Left lung (tissue), 10 donors: Measurements from ENCODE around the gene FAM120A. TPM values are rescaled to one million over a fixed set of nuclear protein-coding genes. Genes with fewer than 3 reads are reported as not detected.
A peak's percentile ranks its signal among the peaks of the same experiment; 100 is the strongest.

ENCODE experiments used
- ATAC-seq: fragments of 200-7000 bp; cut with Tn5 transposase; one replicate; pipeline ENCODE4 v1.9.1; 2020; ENCODE audit warnings: moderate library complexity
- DNase-seq, 4 donors: peaks; one replicate each; pipeline ENCODE4 v3.0.0-alpha.2; 2013 to 2020
- H3K27ac ChIP-seq, 2 donors: fragments of 200-600 bp; sonication (generic) in 1 of 2; one replicate each; pipeline versions ENCODE4 v1.5.0 to v1.8.0; 2020 to 2021
- H3K27me3 ChIP-seq, 2 donors: fragments of 200-600 bp; sonication (generic) in 1 of 2; one replicate each; pipeline versions ENCODE4 v1.5.0 to v1.8.0; 2020 to 2021
- H3K36me3 ChIP-seq, 2 donors: fragments of 200-600 bp; sonication (generic) in 1 of 2; one replicate each; pipeline versions ENCODE4 v1.5.0 to v1.8.0; 2020 to 2021
- H3K4me1 ChIP-seq, 2 donors: fragments of 200-600 bp; one replicate each; pipeline ENCODE4 v1.8.0; 2021
- H3K4me3 ChIP-seq, 2 donors: fragments of 200-600 bp; sonication (generic) in 1 of 2; one replicate each; pipeline versions ENCODE4 v1.5.0 to v1.8.0; 2020 to 2021; ENCODE audit warnings: mild to moderate bottlenecking in 1 of 2
- H3K9me3 ChIP-seq, 2 donors: fragments of 200-600 bp; sonication (generic) in 1 of 2; one replicate each; pipeline versions ENCODE4 v1.5.0 to v1.8.0; 2020 to 2021
- intact Hi-C, 2 donors: fragments of 100-400 bp; cut with DNase I; formaldehyde crosslinking; loops; one replicate each; pipeline versions ENCODE4 v1.11.2 to v1.14.2; 2022
- polyA plus RNA-seq, 6 donors: library from polyadenylated mRNA; unstranded; fragments of 120-200 nt; gene quantifications; one replicate each; pipeline ENCODE4 v1.2.1, GENCODE V29; 2013; ENCODE audit not compliant: insufficient read length in 6 of 6
- total RNA-seq, 2 donors: library from RNA; stranded (reverse); fragmentation: NEBNext Ultra II Directional; extraction: Animal tissue kit (Norgen Biotek cat#: 25700); gene quantifications; one replicate each; pipeline ENCODE4 v1.2.1, GENCODE V29; 2021
- TF ChIP-seq, protein P1 (sequence below), 2 donors: fragments of 200-600 bp; sonication (generic) in 1 of 2; IDR thresholded peaks; one replicate each; pipeline versions ENCODE4 v1.5.0 to v1.8.0; 2021; ENCODE audit warnings: antibody characterized with exemption in 2 of 2
- donor health status: DM: no; HTN: yes; CAD: no.
- donor health status: DM: no; HTN: no; CAD: no.

The FAM120A gene
- total and polyA plus RNA-seq, 8 donors, result 61.0 to 160 (median 74.0) TPM

DNA sequence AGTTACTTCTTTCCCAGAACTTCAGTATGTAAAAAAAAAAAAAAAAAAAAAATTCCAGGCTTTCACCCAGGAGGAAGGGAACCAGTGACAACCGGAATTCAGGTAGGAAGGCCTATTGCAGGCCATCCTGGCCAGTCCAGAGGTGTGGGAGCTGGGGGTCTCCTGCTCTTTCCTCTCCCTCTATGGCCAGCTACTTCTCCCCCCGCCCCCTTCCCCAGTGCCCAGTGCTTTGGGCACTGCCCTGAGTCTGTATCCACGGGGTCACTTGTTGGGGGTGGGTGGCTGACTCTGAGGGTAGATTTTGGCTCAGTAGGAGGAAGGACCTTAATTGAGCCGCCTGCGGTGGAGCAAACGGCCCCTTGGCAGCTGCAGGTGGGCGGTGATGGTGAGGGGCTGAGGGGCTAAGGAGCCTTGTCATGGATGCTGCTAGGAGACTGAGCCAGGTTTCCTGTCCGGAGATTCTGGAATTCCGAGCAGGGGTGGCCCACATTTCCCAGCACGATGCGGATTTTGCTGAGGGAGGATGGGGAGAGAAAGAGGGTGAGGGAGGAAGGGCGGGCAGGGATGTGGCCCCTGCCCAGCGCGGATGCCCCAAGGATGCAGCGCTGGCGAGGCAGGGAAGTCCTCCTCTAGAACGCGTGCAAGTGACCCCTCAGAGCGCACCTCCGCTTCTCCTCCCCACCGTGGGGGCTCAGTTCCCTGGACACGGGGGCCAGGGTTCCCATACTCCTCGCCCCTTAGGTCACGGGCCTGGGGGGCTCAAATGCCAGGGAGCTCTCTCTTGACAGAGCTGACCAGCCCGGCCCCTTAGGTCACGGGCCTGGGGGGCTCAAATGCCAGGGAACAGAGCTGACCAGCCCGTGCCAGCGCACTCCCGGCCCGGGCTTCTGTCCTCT lies 123.7 kb downstream of the FAM120A start:
- intact Hi-C loops, result no loop called here
- TF ChIP-seq, protein P1, sequence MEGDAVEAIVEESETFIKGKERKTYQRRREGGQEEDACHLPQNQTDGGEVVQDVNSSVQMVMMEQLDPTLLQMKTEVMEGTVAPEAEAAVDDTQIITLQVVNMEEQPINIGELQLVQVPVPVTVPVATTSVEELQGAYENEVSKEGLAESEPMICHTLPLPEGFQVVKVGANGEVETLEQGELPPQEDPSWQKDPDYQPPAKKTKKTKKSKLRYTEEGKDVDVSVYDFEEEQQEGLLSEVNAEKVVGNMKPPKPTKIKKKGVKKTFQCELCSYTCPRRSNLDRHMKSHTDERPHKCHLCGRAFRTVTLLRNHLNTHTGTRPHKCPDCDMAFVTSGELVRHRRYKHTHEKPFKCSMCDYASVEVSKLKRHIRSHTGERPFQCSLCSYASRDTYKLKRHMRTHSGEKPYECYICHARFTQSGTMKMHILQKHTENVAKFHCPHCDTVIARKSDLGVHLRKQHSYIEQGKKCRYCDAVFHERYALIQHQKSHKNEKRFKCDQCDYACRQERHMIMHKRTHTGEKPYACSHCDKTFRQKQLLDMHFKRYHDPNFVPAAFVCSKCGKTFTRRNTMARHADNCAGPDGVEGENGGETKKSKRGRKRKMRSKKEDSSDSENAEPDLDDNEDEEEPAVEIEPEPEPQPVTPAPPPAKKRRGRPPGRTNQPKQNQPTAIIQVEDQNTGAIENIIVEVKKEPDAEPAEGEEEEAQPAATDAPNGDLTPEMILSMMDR (IDR thresholded peaks at IDR 0.05), result no peak
- ATAC-seq (no peak), DNase-seq (no peak)
- peaks cover 0 to 3% of the 10 kb centered on the region in 2 donors for H3K9me3 ChIP-seq
- H3K27me3 ChIP-seq, result no peaks in the 10 kb centered on the region
- H3K27ac ChIP-seq, result peak overlapping the region; percentile 89 to 93
- H3K4me3 ChIP-seq, result peak overlapping the region; percentile 75 to 76
- H3K4me1 ChIP-seq, result peaks cover 24 to 44% of the 10 kb centered on the region in 2 donors
- no peaks in the 10 kb centered on the region for H3K36me3 ChIP-seq

DNA sequence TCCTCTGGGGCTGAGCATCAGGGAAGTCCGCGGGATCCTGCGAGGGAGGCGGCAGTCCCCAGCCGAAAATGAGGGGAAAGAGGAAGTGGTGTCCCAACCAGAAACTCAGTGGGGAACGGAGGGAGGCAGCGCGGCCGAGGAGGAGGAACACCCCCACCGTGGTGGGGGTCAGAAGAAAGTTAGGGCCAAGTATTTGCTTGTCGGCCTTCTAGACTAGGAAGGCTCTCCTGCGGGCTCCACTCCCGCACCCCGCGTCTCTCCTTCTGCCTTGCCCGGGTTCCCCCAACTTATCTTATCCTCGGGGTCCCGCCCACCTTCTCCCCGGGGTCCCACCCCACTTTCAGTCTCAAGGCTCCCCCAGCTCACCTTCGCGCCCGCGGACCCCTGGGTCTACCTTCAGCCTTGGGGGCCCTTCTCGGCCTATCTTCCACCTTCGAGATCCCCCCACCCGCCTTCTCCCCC lies 124.3 kb downstream of the FAM120A start:
- DNase-seq, result peak in 3 of 4 donors; percentile 49 to 92 (median 72)
- H3K4me3 ChIP-seq, result peak overlapping the region; percentile 75 to 76
- peak; percentile 46 for ATAC-seq
- no peaks in the 10 kb centered on the region for H3K27me3 ChIP-seq
- intact Hi-C loops, result no loop called here
- H3K27ac ChIP-seq, result peak overlapping the region; percentile 89 to 93
- H3K4me1 ChIP-seq, result peaks cover 30 to 51% of the 10 kb centered on the region in 2 donors
- TF ChIP-seq, protein P1 (IDR thresholded peaks at IDR 0.05), result no peak
- no peaks in the 10 kb centered on the region for H3K36me3 ChIP-seq
- H3K9me3 ChIP-seq, result peaks cover 0 to 2% of the 10 kb centered on the region in 2 donors

DNA sequence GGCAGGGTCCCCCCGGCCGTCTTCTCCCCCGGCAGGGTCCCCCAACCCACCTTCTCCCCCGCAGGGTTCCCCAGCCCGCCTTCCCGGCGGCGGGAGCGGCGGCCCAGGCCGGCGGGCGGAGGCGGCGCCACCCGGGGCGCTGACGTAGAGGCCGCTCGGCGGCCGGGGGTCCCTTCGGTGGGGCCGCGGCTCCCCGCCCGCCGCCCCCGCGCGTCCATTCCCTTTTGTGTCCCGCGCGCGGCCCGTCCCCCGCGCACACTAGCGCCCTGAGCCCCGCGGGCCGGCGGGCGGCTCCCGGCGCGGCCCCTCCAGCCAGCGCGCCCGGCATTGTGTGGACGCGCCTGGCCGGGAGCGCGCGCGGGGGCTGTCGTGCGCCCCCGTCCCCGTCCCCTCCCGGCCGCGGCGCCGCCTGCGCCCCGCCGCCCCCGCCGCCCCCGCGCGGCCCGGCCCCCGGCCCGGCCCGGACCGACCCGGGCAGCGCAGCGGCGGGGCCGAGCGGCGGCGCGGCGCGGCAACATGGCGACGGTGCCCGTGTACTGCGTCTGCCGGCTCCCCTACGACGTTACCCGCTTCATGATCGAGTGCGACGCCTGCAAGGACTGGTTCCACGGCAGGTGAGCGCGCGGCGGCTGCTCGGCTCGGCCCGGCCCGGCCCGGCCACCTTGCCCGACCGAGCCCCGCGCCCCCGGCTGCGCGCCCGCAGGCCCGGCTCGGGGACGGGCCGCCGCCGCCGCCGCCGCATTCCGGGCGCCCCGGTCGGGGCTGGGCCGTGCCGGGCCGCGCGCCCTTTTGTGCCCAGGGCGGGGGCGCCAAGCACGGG lies 125.0 kb downstream of the FAM120A start, which contains the start of gene PHF2:
TSS of gene PHF2 (plus strand) at position 327 of the 820 bp plus-strand sequence. CDS start at position 517, 190 bp downstream.
- TF ChIP-seq, protein P1 (IDR thresholded peaks at IDR 0.05), result no peak
- Histone ChIP-seq H3K27me3 (no peaks in the 10 kb centered on the region), H3K36me3 (no peaks in the 10 kb centered on the region), H3K9me3 (no peaks in the 10 kb centered on the region), H3K4me1 (peaks cover 36 to 57% of the 10 kb centered on the region in 2 donors), H3K27ac (peak within 1 kb of the TSS; percentile 89 to 93), H3K4me3 (peak within 1 kb of the TSS; percentile 75 to 76)
- ATAC-seq (peak; percentile 41), DNase-seq (peak in 1 of 4 donors; percentile 27)
- intact Hi-C loops, result no loop called here

DNA sequence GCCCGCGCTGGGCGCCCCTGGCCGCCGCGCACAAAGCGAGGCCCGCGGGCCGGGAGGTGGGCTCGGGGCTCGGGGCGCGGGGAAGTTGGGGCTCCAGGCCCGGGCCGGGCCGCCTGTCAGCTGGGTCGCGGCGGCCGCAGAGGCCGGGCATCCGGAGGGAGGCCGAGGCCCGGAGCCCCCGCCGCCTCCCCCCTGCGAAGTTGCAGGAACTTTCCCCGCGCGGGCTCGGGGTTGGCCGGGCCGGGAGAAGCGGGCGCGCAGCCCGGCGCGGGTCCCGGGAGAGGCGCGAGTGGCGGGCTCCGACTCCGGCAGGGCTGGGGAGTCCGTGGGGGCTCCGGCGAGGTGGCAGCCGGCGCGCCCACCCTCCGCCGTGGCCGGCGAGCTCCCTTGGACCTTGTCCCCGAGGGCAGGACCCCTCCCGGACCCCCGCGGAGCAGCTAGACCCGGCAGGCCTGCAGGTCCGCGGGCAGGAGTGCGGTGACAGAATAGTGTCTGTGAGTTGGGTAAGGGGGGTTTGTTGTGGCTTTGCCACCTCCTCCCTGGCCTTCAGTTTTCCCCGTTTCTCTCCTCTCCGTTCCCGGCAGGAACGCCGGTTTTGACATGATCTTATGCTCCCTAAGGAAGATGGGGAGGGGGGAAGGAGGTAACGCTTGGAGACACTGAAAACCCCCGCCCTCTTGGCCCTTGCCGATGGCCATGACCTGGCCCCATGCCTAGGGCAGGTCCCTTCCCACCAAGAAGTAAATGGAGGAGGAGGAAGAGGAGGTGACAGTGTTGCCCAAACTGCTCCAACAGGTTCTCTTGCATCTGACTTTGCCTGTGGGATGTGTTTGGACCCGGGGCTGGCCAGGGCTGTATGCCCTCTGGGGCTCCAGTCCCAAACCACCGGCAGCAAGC lies 125.8 kb downstream of the FAM120A start:
- Histone ChIP-seq H3K9me3 (no peaks in the 10 kb centered on the region), H3K4me1 (peaks cover 40 to 66% of the 10 kb centered on the region in 2 donors), H3K4me3 (peak overlapping the region; percentile 67 to 75), H3K27ac (peak overlapping the region; percentile 78 to 93), H3K27me3 (no peaks in the 10 kb centered on the region), H3K36me3 (no peaks in the 10 kb centered on the region)
- DNase-seq (peak in 2 of 4 donors; percentile 17 to 88), ATAC-seq (peak; percentile 11)
- intact Hi-C loops, result no loop called here
- TF ChIP-seq, protein P1 (IDR thresholded peaks at IDR 0.05), result no peak
